Lower leg skin (tissue), 4 donors: ENCODE measurements around the gene WDR43. TPM values are rescaled to one million over a fixed set of nuclear protein-coding genes. Genes with fewer than 3 reads are reported as not detected.

Experiments used
- DNase-seq, 2 donors: peaks; one replicate each; pipeline ENCODE4 v3.0.0-alpha.2; 2019; ENCODE audit warnings: low spot score in 2 of 2
- H3K4me3 ChIP-seq: fragments of 200-600 bp; sonication (generic); 2 replicates; pipeline ENCODE4 v1.5.1; 2017; ENCODE audit warnings: mild to moderate bottlenecking, low read depth; ENCODE audit not compliant: poor library complexity, severe bottlenecking
- POLR2A ChIP-seq, 2 donors: fragments of 450-650 bp; IDR thresholded peaks; one replicate each; pipeline ENCODE4 v1.6.1; 2016 to 2017; ENCODE audit warnings: antibody characterized with exemption in 2 of 2, mild to moderate bottlenecking in 1 of 2, moderate library complexity in 1 of 2
- WGBS, 2 donors: methylation state at CpG; one replicate each; pipeline ENCODE4 v1.1.5; 2018; 5-methylcytosine and 5-hydroxymethylcytosine counted together
- intact Hi-C: fragments of 100-400 bp; cut with DNase I; formaldehyde crosslinking; loops from one replicate; pipeline ENCODE4 v1.15.0; 2023; ENCODE audit warnings: low total_unique reads
- total RNA-seq, 4 donors: library from RNA; depleted of rRNA; stranded (reverse); fragments of >200 nt; gene quantifications; one replicate each; pipeline ENCODE4 v1.1.0, GENCODE V29; 2016
- TF ChIP-seq, protein P1 (sequence below), 3 donors: fragments of 450-650 bp; IDR thresholded peaks; one replicate each; pipeline ENCODE4 v1.5.1; 2016; ENCODE audit warnings: antibody characterized with exemption in 3 of 3, mild to moderate bottlenecking in 3 of 3, moderate library complexity in 2 of 3

Gene WDR43
- total RNA-seq, 4 donors from 2014 or later, result 40.8 to 65.5 (median 43.2) TPM

DNA sequence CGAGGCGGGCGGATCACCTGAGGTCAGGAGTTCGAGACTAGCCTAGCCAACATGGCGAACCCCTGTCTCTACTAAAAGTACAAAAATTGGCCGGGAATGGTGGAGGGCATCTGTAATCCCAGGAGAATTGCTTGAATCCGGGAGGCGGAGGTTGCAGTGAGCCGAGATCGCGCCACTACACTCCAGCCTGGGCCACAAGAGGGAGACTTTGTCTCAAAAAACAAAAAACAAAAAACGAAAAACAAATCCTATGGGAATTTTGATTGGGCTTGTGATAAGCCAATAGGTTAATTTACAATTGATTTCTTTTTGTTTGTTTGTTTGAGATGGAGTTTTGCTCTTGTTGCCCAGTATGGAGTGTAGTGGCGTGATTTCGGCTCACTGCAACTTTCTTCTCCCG is 62.4 kb downstream of the WDR43 start:
- intact Hi-C loops, result loop anchor here (5.0 kb wide), 1 partner anchor 240 kb away; no protein-coding TSS in a partner anchor
- TF ChIP-seq, protein P1, sequence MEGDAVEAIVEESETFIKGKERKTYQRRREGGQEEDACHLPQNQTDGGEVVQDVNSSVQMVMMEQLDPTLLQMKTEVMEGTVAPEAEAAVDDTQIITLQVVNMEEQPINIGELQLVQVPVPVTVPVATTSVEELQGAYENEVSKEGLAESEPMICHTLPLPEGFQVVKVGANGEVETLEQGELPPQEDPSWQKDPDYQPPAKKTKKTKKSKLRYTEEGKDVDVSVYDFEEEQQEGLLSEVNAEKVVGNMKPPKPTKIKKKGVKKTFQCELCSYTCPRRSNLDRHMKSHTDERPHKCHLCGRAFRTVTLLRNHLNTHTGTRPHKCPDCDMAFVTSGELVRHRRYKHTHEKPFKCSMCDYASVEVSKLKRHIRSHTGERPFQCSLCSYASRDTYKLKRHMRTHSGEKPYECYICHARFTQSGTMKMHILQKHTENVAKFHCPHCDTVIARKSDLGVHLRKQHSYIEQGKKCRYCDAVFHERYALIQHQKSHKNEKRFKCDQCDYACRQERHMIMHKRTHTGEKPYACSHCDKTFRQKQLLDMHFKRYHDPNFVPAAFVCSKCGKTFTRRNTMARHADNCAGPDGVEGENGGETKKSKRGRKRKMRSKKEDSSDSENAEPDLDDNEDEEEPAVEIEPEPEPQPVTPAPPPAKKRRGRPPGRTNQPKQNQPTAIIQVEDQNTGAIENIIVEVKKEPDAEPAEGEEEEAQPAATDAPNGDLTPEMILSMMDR (IDR thresholded peaks at IDR 0.05), result peak in 1 of 3 donors; percentile 45
- no peak for TF ChIP-seq POLR2A (IDR thresholded peaks at IDR 0.05)
- no peak overlapping the region for H3K4me3 ChIP-seq
- WGBS, 2 donors, result 73 to 75% methylated on average over 15 of the region's 15 CpGs
- DNase-seq, result no peak

DNA sequence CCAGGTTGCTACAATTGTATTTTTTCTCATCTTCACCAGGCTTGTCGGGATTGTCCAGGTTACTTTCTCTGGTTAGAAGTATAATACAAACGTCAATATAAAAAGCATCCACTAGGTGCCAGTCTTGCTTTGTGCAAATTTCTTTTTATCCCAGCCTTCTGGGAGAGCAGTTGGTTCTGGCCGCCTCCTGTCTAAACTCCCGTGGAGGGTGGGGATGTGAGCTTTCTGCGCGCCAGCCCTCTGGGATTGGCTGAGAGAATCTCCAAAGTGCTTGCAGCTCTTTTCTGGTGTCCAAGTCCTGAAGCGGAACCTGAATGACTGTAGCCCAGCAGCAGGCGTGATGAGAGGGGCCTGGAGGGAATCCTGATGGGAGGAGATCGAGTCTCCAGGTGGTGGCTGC is 64.2 kb downstream of the WDR43 start:
- intact Hi-C loops, result loop anchor here (5.0 kb wide), 1 partner anchor 239 kb away; no protein-coding TSS in a partner anchor
- WGBS, 2 donors, result 6 to 7% methylated on average over 9 of the region's 9 CpGs
- no peak overlapping the region for H3K4me3 ChIP-seq
- TF ChIP-seq POLR2A (IDR thresholded peaks at IDR 0.05), result no peak
- TF ChIP-seq, protein P1 (IDR thresholded peaks at IDR 0.05), result peak in 1 of 3 donors; percentile 51
- peak; percentile 65 to 89 for DNase-seq

DNA sequence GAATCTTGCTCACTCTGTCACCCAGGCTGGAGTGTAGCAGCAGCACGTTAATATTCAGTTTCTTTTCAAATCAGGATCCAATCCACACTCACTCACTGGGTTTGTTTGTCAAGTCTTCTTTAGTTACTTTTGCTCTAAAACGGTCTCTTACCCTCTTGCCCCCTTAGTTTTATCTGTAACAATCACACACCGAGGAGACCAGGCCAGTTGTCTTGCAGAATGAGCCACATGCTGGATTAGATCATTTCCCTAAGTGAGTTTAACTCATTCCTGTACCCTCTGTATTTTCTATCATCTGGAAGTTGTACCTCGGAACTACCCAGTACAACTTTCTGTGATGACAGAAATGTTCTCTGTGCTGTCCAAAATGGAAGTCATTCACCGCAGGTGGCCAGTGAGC is 65.9 kb downstream of the WDR43 start:
- TF ChIP-seq, protein P1 (IDR thresholded peaks at IDR 0.05), result no peak
- TF ChIP-seq POLR2A (IDR thresholded peaks at IDR 0.05), result no peak
- intact Hi-C loops, result no loop called here
- WGBS, 2 donors, result 60 to 61% methylated on average over 5 of the region's 5 CpGs
- no peak overlapping the region for H3K4me3 ChIP-seq
- no peak for DNase-seq

DNA sequence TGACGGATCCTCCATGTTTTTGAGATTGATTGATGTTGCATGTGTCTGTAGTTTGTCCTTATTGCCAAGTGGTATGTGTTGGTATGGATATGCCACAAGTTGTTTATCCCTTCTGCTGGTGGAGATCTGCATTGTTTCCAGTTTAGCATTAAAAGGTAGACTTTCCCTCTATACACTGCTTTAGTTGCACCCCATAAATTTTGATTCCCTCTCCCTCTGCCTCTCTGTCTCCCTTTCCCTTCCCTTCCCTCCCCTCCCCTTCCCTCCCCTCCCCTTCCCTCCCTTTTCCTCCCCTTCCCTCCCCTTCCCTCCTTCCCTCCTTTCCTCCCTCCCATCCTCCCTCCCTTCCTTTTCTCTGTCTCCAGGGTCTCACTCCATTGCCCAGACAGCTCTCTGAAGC is 68.0 kb downstream of the WDR43 start:
- intact Hi-C loops, result no loop called here
- no peak for DNase-seq
- no peak for TF ChIP-seq POLR2A (IDR thresholded peaks at IDR 0.05)
- TF ChIP-seq, protein P1 (IDR thresholded peaks at IDR 0.05), result no peak
- H3K4me3 ChIP-seq, result no peak overlapping the region
- 94 to 100% methylated on average over 1 of the region's 1 CpG for WGBS, 2 donors

DNA sequence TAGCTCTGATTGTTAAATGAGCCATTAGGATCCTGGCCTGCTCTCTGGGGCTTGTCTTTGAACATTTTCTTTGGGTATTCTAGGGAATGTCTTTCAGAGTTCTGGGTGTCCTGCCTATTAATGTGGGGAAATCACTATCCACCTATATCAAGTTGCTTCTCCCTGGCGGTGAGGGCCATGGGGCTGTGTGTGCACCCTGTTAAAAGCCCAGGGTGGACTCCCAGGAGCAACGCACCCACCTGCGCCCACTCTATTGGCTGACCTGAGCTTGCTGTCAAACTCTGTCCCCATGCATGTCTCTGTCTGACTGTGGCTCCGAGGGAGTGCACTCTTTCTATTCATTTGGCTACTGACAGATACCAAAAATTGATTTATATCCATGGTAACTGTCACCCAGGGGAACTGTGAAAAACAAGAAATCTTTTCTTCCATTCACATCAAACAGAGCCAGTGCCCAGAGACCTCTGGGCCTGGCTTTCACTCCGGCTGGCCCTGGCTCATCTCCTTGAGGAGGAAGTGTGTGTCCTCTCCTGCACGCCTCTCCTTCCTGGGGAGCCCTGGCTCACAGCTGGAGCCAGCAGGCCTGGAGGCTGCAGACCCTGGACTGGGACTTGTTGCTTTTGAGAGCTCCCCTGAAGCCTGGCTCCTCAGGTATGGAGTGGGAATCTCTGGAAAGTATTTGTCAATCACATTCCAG is 76.1 kb downstream of the WDR43 start:
- WGBS, 2 donors, result 77 to 85% methylated on average over 6 of the region's 6 CpGs
- H3K4me3 ChIP-seq, result no peak overlapping the region
- peak in 1 of 2 donors; percentile 53 for DNase-seq
- TF ChIP-seq POLR2A (IDR thresholded peaks at IDR 0.05), result no peak
- TF ChIP-seq, protein P1 (IDR thresholded peaks at IDR 0.05), result no peak
- intact Hi-C loops, result no loop called here
